HG02623 (cell line): Measurements from ENCODE around the gene SLIT1.

Experiments
- ATAC-seq: cut with Tn5 transposase; IDR thresholded peaks from one replicate; pipeline ENCODE4 v1.9.1; 2021; ENCODE audit warnings: moderate library complexity; ENCODE audit not compliant: unreplicated experiment

Gene SLIT1

GRCh38 chr10:97203220-97203619 lies 17.5 kb upstream of the SLIT1 start:
- ATAC-seq: no peak

- no peak for ATAC-seq
Measured at GRCh38 chr10:97200616-97201015, 14.9 kb upstream of the SLIT1 start.

- ATAC-seq: no peak
Measured at GRCh38 chr10:97199152-97199551, 13.4 kb upstream of the SLIT1 start.

GRCh38 chr10:97197030-97197500 lies 11.3 kb upstream of the SLIT1 start:
- ATAC-seq: no peak

- ATAC-seq: peak; percentile 56
Measured at GRCh38 chr10:97196223-97197029, 10.7 kb upstream of the SLIT1 start.

GRCh38 chr10:97195706-97196222 lies 10.0 kb upstream of the SLIT1 start:
- ATAC-seq: no peak

- ATAC-seq: no peak
Measured at GRCh38 chr10:97192952-97193435, 7.2 kb upstream of the SLIT1 start.

GRCh38 chr10:97190450-97190849 lies 4.7 kb upstream of the SLIT1 start:
- ATAC-seq: no peak

GRCh38 chr10:97188261-97188711 lies 2.5 kb upstream of the SLIT1 start:
- ATAC-seq: no peak

- ATAC-seq: no peak
Measured at GRCh38 chr10:97186911-97187310, 1.2 kb upstream of the SLIT1 start.

- no peak for ATAC-seq
Measured at GRCh38 chr10:97184971-97185325, 811 bp downstream of the SLIT1 start.

GRCh38 chr10:97183314-97183713 lies 2.4 kb downstream of the SLIT1 start:
- no peak for ATAC-seq

- no peak for ATAC-seq
Measured at GRCh38 chr10:97182288-97182990, 3.3 kb downstream of the SLIT1 start.

GRCh38 chr10:97180986-97181385 lies 4.8 kb downstream of the SLIT1 start:
- no peak for ATAC-seq

- ATAC-seq: no peak
Measured at GRCh38 chr10:97180363-97180755, 5.4 kb downstream of the SLIT1 start.

GRCh38 chr10:97179731-97180362 lies 5.9 kb downstream of the SLIT1 start:
- ATAC-seq: no peak

GRCh38 chr10:97179311-97179710 lies 6.4 kb downstream of the SLIT1 start:
- ATAC-seq: no peak

GRCh38 chr10:97178074-97178473 lies 7.7 kb downstream of the SLIT1 start:
- ATAC-seq: no peak

- ATAC-seq: no peak
Measured at GRCh38 chr10:97176226-97176625, 9.5 kb downstream of the SLIT1 start.

GRCh38 chr10:97175586-97175985 lies 10.2 kb downstream of the SLIT1 start:
- no peak for ATAC-seq

- no peak for ATAC-seq
Measured at GRCh38 chr10:97174941-97175340, 10.8 kb downstream of the SLIT1 start.
